ENCODE measurements around the gene OPCML.

OPCML gene

GRCh38 chr11:133234883-133235282 is 297.4 kb downstream of the OPCML start:
- DNase-seq (ENCODE audit: low read depth in 2 of 2) = no peak

GRCh38 chr11:133232665-133233064 is 299.6 kb downstream of the OPCML start:
- no peak for DNase-seq (ENCODE audit: low read depth in 2 of 2)

GRCh38 chr11:133230431-133230830 is 301.9 kb downstream of the OPCML start:
- no peak for DNase-seq (ENCODE audit: low read depth in 2 of 2)

GRCh38 chr11:133228471-133229329 is 303.6 kb downstream of the OPCML start:
- DNase-seq (ENCODE audit: low read depth in 2 of 2) = no peak

GRCh38 chr11:133227632-133228111 is 304.6 kb downstream of the OPCML start:
- no peak for DNase-seq (ENCODE audit: low read depth in 2 of 2)

GRCh38 chr11:133224271-133224670 is 308.0 kb downstream of the OPCML start:
- DNase-seq (ENCODE audit: low read depth in 2 of 2) = no peak

- DNase-seq (ENCODE audit: low read depth in 2 of 2) = no peak
These were observed 309.6 kb downstream of the OPCML start for GRCh38 chr11:133222425-133223330.

- no peak for DNase-seq (ENCODE audit: low read depth in 2 of 2)
These were observed 312.8 kb downstream of the OPCML start for GRCh38 chr11:133219543-133219942.

- no peak for DNase-seq (ENCODE audit: low read depth in 2 of 2)
These were observed 315.5 kb downstream of the OPCML start for GRCh38 chr11:133216813-133217212.

- DNase-seq (ENCODE audit: low read depth in 2 of 2) = no peak
These were observed 316.6 kb downstream of the OPCML start for GRCh38 chr11:133215596-133216230.

GRCh38 chr11:133214646-133215045 is 317.7 kb downstream of the OPCML start:
- DNase-seq (ENCODE audit: low read depth in 2 of 2) = no peak

- no peak for DNase-seq (ENCODE audit: low read depth in 2 of 2)
These were observed 320.1 kb downstream of the OPCML start for GRCh38 chr11:133212201-133212600.

- DNase-seq (ENCODE audit: low read depth in 2 of 2) = no peak
These were observed 324.3 kb downstream of the OPCML start for GRCh38 chr11:133207995-133208394.

GRCh38 chr11:133206313-133207005 is 325.8 kb downstream of the OPCML start:
- no peak for DNase-seq (ENCODE audit: low read depth in 2 of 2)

GRCh38 chr11:133204158-133204557 is 328.1 kb downstream of the OPCML start:
- DNase-seq (ENCODE audit: low read depth in 2 of 2) = no peak

- no peak for DNase-seq (ENCODE audit: low read depth in 2 of 2)
These were observed 329.5 kb downstream of the OPCML start for GRCh38 chr11:133202816-133203215.

GRCh38 chr11:133198438-133198837 is 333.9 kb downstream of the OPCML start:
- no peak for DNase-seq (ENCODE audit: low read depth in 2 of 2)

- no peak for DNase-seq (ENCODE audit: low read depth in 2 of 2)
These were observed 334.9 kb downstream of the OPCML start for GRCh38 chr11:133197425-133197824.

GRCh38 chr11:133191931-133192330 is 340.4 kb downstream of the OPCML start:
- DNase-seq (ENCODE audit: low read depth in 2 of 2) = no peak

- DNase-seq (ENCODE audit: low read depth in 2 of 2) = no peak
These were observed 350.6 kb downstream of the OPCML start for GRCh38 chr11:133181667-133182066.

GRCh38 chr11:133181066-133181465 is 351.2 kb downstream of the OPCML start:
- no peak for DNase-seq (ENCODE audit: low read depth in 2 of 2)

Data from stimulated activated CD4-positive, alpha-beta T cell treated with anti-CD3 and anti-CD28 coated beads, Interleukin-4, amount 100 ng/mL, for 48 hours (primary cell).